Endothelial cell of umbilical vein (primary cell): ENCODE measurements around the gene TFIP11. TPM values are rescaled to one million over a fixed set of nuclear protein-coding genes. Genes with fewer than 3 reads are reported as not detected.
"Not testable (repeated sequence)": the region's sequence is repeated elsewhere in the genome, so short reads cannot be mapped to it uniquely, and the experiment has no call there.

Source experiments
- BruUV-seq: library from RNA; stranded (reverse); fragments of 400-500 nt; replicated peaks from 2 replicates; lab custom pipeline; 2021; lab: Mats Ljungman, UMichigan
- CTCF ChIA-PET: fragments of 300-600, 350-600 bp; sonication (Branson Sonifier 250); formaldehyde crosslinking; loops from one replicate; lab custom pipeline; 2021; ENCODE audit warnings: antibody characterized with exemption, inconsistent platforms; lab: Charles Lee
- POLR2A ChIA-PET: fragments of 300-600, 350-600 bp; sonication (Branson Sonifier 250); formaldehyde crosslinking; loops from one replicate; lab custom pipeline; 2021; ENCODE audit warnings: antibody characterized with exemption, inconsistent platforms; lab: Charles Lee
- DNase-seq: peaks from one replicate; pipeline ENCODE4 v3.0.0-alpha.2; 2011; ENCODE audit warnings: low read depth, low spot score
- FAIRE-seq: peaks from 2 replicates; lab custom pipeline; 2011; peaks lifted over from hg19 to GRCh38; lab: Jason Lieb, UNC
- H2AFZ ChIP-seq: 2 replicates; pipeline ENCODE4 v1.6.0; 2012; ENCODE audit warnings: low read depth, low read length, control low read depth, inconsistent platforms
- H3K27ac ChIP-seq: 2 replicates; pipeline ENCODE4 v1.5.1; 2011; ENCODE audit warnings: low read depth, mild to moderate bottlenecking, control low read depth, low read length, moderate library complexity; ENCODE audit not compliant: insufficient read depth
- H3K27me3 ChIP-seq, 2 experiments: 2 replicates each; pipeline versions ENCODE4 v1.6.0 to v1.6.1; 2011; ENCODE audit warnings: low read length in 2 of 2, mixed read lengths in 1 of 2; ENCODE audit not compliant: control insufficient read depth in 2 of 2, insufficient read depth in 2 of 2
- H3K36me3 ChIP-seq, 2 experiments: 2 replicates in 1 of 2; 3 replicates in 1 of 2; pipeline ENCODE4 v1.5.1; 2011; ENCODE audit warnings: low read length in 2 of 2, mild to moderate bottlenecking in 1 of 2, moderate library complexity in 1 of 2; ENCODE audit not compliant: control insufficient read depth in 2 of 2, insufficient read depth in 2 of 2; ENCODE audit errors: extremely low read depth in 1 of 2
- H3K4me1 ChIP-seq: 3 replicates; pipeline ENCODE4 v1.5.1; 2011; ENCODE audit warnings: mild to moderate bottlenecking, low read length; ENCODE audit not compliant: control insufficient read depth, insufficient read depth; ENCODE audit errors: extremely low read depth
- H3K4me2 ChIP-seq: 2 replicates; pipeline ENCODE4 v1.6.1; 2011; ENCODE audit warnings: low read length, control low read depth, mixed read lengths; ENCODE audit not compliant: insufficient read depth
- H3K4me3 ChIP-seq, 3 experiments: fragments of 200-600 bp in 1 of 3; sonication (generic), shearing (Covaris generic) in 1 of 3; replicated peaks in 1 of 3; 2 replicates each; pipeline ENCODE4 v1.5.1; 2011 to 2016; ENCODE audit warnings: control low read depth in 3 of 3, low read length in 3 of 3, mild to moderate bottlenecking in 2 of 3, inconsistent platforms in 1 of 3, low read depth in 1 of 3, moderate library complexity in 1 of 3; ENCODE audit not compliant: insufficient read depth in 1 of 3
- H3K79me2 ChIP-seq: 2 replicates; pipeline ENCODE4 v1.6.0; 2012; ENCODE audit warnings: low read length, inconsistent platforms; ENCODE audit not compliant: control insufficient read depth, insufficient read depth
- H3K9ac ChIP-seq: replicated peaks from 2 replicates; pipeline ENCODE3; 2011; ENCODE audit warnings: low read length, control low read depth; ENCODE audit not compliant: insufficient read depth; ENCODE audit errors: extremely low read depth
- H3K9me1 ChIP-seq: replicated peaks from 3 replicates; pipeline ENCODE4 v1.6.0; 2011; ENCODE audit warnings: mild to moderate bottlenecking, low read length; ENCODE audit not compliant: control insufficient read depth, insufficient read depth; ENCODE audit errors: extremely low read depth
- H3K9me3 ChIP-seq: replicated peaks from 2 replicates; pipeline ENCODE4 v1.5.1; 2012; ENCODE audit warnings: low read length, inconsistent platforms; ENCODE audit not compliant: control insufficient read depth, insufficient read depth
- H4K20me1 ChIP-seq: replicated peaks from 2 replicates; pipeline ENCODE3; 2011; ENCODE audit warnings: mild to moderate bottlenecking, low read length; ENCODE audit not compliant: control insufficient read depth, insufficient read depth; ENCODE audit errors: extremely low read depth
- EZH2 ChIP-seq: IDR thresholded peaks from 2 replicates; pipeline ENCODE4 v1.6.1; 2012; ENCODE audit warnings: borderline replicate concordance, low read depth, mild to moderate bottlenecking, moderate library complexity, low read length, inconsistent platforms; ENCODE audit not compliant: severe bottlenecking
- JUN ChIP-seq: IDR thresholded peaks from 2 replicates; pipeline ENCODE4 v1.6.1; 2011; ENCODE audit warnings: borderline replicate concordance, low read depth; ENCODE audit not compliant: insufficient read length, insufficient read depth
- MYC ChIP-seq: IDR thresholded peaks from one replicate; pipeline ENCODE4 v1.6.1; 2011; ENCODE audit warnings: mild to moderate bottlenecking, low read depth, low read length
- dilution Hi-C: fragments of 300-500 bp; cut with MboI; formaldehyde crosslinking; loops from one replicate; pipeline ENCODE4 v1.15.0; 2019; ENCODE audit warnings: low sequenced_read_pairs; ENCODE audit not compliant: extremely low pct_ligation_motif_present
- intact Hi-C: fragments of 100-400 bp; cut with micrococcal nuclease; formaldehyde crosslinking; loops from one replicate; pipeline ENCODE4 v1.10.0; 2022
- polyA plus RNA-seq, 4 experiments: library from polyadenylated mRNA; depleted of rRNA in 3 of 4; stranded (reverse) in 3 of 4; unstranded in 1 of 4; fragments of >200 nt; gene quantifications; 2 replicates each; pipeline versions ENCODE4 v1.2.1 to v1.2.3, GENCODE V29; 2011 to 2012; ENCODE audit warnings: missing spikeins in 1 of 4
- total RNA-seq: library from RNA; stranded (reverse); gene quantifications from 2 replicates; pipeline ENCODE4 v1.2.3, GENCODE V29; 2021

TFIP11 gene
- total and polyA plus RNA-seq, 2 donors (not counting 3 experiments of a cell fraction or from before 2014, with no cell fraction given): 35.7 to 54.9 TPM

- BruUV-seq, FAIRE-seq, H2AFZ ChIP-seq, DNase-seq, H3K9me1 ChIP-seq, H3K79me2 ChIP-seq, H3K4me3 ChIP-seq, H3K9me3 ChIP-seq, H4K20me1 ChIP-seq, POLR2A ChIA-PET, H3K27me3 ChIP-seq, dilution Hi-C loops, H3K4me2 ChIP-seq, intact Hi-C loops, H3K4me1 ChIP-seq, H3K27ac ChIP-seq, H3K9ac ChIP-seq: not testable (repeated sequence)
- CTCF ChIA-PET: interaction anchor here (1.3 kb wide), 1 partner anchor 137 kb away, joined by 3 read pairs; no protein-coding TSS in a partner anchor
- H3K36me3 ChIP-seq: peaks cover 0 to 14% of the 10 kb centered on the region in 2 experiments
Observed at GRCh38 chr22:26528518-26528917, 16.2 kb upstream of the TFIP11 start.

- Histone ChIP-seq H3K9me3 (no peaks in the 10 kb centered on the region), H3K4me3 (no peak overlapping the region), H3K27me3 (no peaks in the 10 kb centered on the region), H4K20me1 (no peaks in the 10 kb centered on the region), H3K4me2 (no peak overlapping the region), H2AFZ (no peak overlapping the region), H3K36me3 (peaks cover 0 to 14% of the 10 kb centered on the region in 2 experiments), H3K79me2 (no peaks in the 10 kb centered on the region), H3K27ac (no peak overlapping the region), H3K4me1 (no peaks in the 10 kb centered on the region), H3K9me1 (no peaks in the 10 kb centered on the region), H3K9ac (no peak overlapping the region)
- TF ChIP-seq EZH2: no peak
- no peak for TF ChIP-seq JUN
- TF ChIP-seq MYC: no peak
- intact Hi-C loops: no loop called here
- ChIA-PET POLR2A (no interaction called here), CTCF (interaction anchor here (1.3 kb wide), 1 partner anchor 138 kb away, joined by 3 read pairs; no protein-coding TSS in a partner anchor)
- FAIRE-seq (no peak), DNase-seq (no peak)
- dilution Hi-C loops: no loop called here
- no TSS peak for BruUV-seq
Observed at GRCh38 chr22:26527574-26528465, 15.5 kb upstream of the TFIP11 start.
